ENCODE measurements around the gene NPR1.

- TF ChIP-seq CTCF (tag by site-specific recombination; IDR thresholded peaks at IDR 0.05) = no peak
- no peak for TF ChIP-seq ZNF184 (tag by site-specific recombination; IDR thresholded peaks at IDR 0.05)
- TF ChIP-seq ZNF501 (tag by site-specific recombination; IDR thresholded peaks at IDR 0.05) = no peak
- TF ChIP-seq ZNF274 (IDR thresholded peaks at IDR 0.05; ENCODE audit: low read length) = no peak
- no peak for TF ChIP-seq ZNF274 (tag by site-specific recombination; IDR thresholded peaks at IDR 0.05; ENCODE audit: borderline replicate concordance)
- TF ChIP-seq YY1 (tag by site-specific recombination; IDR thresholded peaks at IDR 0.05) = no peak
- TF ChIP-seq ZNF544 (tag by site-specific recombination; IDR thresholded peaks at IDR 0.05) = no peak
- TF ChIP-seq ZFP41 (tag by site-specific recombination; IDR thresholded peaks at IDR 0.05; ENCODE audit: borderline replicate concordance) = no peak
- TF ChIP-seq GFI1B (tag by site-specific recombination; IDR thresholded peaks at IDR 0.05) = no peak
- no peak for TF ChIP-seq ZNF26 (tag by site-specific recombination; IDR thresholded peaks at IDR 0.05)
- no peak for TF ChIP-seq ZBTB17 (tag by site-specific recombination; IDR thresholded peaks at IDR 0.05)
- TF ChIP-seq ZNF394 (tag by site-specific recombination; IDR thresholded peaks at IDR 0.05; ENCODE audit: borderline replicate concordance) = no peak
Observed at GRCh38 chr1:153643100-153643499, 35.4 kb upstream of the NPR1 start.

All from HEK293 (cell line).